Small intestine (tissue), 16 donors: ENCODE results near the gene ARL14EP. TPM values are rescaled to one million over a fixed set of nuclear protein-coding genes. Genes with fewer than 3 reads are reported as not detected.

ENCODE experiments used
- DNase-seq, 2 donors: peaks; one replicate each; pipeline versions ENCODE4 v3.0.0 to v3.0.0-alpha.2; 2013
- FAIRE-seq: peaks from 2 replicates; lab custom pipeline; 2012; peaks lifted over from hg19 to GRCh38; lab: Jason Lieb, UNC
- H3K27ac ChIP-seq, 3 donors: one replicate each; pipeline ENCODE4 v1.5.1; 2013; ENCODE audit warnings: low read length in 2 of 3, mild to moderate bottlenecking in 2 of 3, control low read depth in 1 of 3, inconsistent platforms in 1 of 3, low read depth in 1 of 3, moderate library complexity in 1 of 3
- H3K27me3 ChIP-seq, 3 donors: one replicate each; pipeline ENCODE4 v1.6.1; 2013; ENCODE audit warnings: low read length in 3 of 3, inconsistent platforms in 1 of 3; ENCODE audit not compliant: control insufficient read depth in 3 of 3, insufficient read depth in 3 of 3
- H3K36me3 ChIP-seq, 3 donors: one replicate each; pipeline ENCODE4 v1.6.1; 2013; ENCODE audit warnings: low read length in 3 of 3, inconsistent platforms in 1 of 3, low read depth in 1 of 3, mild to moderate bottlenecking in 1 of 3, moderate library complexity in 1 of 3; ENCODE audit not compliant: control insufficient read depth in 3 of 3, insufficient read depth in 2 of 3
- H3K4me1 ChIP-seq, 3 donors: one replicate each; pipeline ENCODE4 v1.6.1; 2013; ENCODE audit warnings: low read length in 2 of 3, inconsistent platforms in 1 of 3, low read depth in 1 of 3, mild to moderate bottlenecking in 1 of 3, moderate library complexity in 1 of 3; ENCODE audit not compliant: control insufficient read depth in 3 of 3, insufficient read depth in 2 of 3
- H3K4me3 ChIP-seq, 3 donors: one replicate each; pipeline ENCODE4 v1.5.1; 2013; ENCODE audit warnings: low read length in 3 of 3, control low read depth in 1 of 3, inconsistent platforms in 1 of 3, low read depth in 1 of 3, mild to moderate bottlenecking in 1 of 3, moderate library complexity in 1 of 3
- H3K9me3 ChIP-seq, 2 donors: one replicate each; pipeline ENCODE4 v1.6.1; 2013; ENCODE audit warnings: low read depth in 1 of 2, low read length in 1 of 2; ENCODE audit not compliant: control insufficient read depth in 2 of 2, insufficient read depth in 1 of 2
- WGBS, 3 donors: extraction: QIAGEN DNeasy Blood & Tissue Kit; methylation state at CpG; one replicate each; pipeline ENCODE4 v1.1.7; 2013; 5-methylcytosine and 5-hydroxymethylcytosine counted together
- long read RNA-seq, 10 donors: transcript quantifications; one replicate each; lab custom pipeline, GENCODE V29; 2026
- polyA plus RNA-seq, 4 donors: library from polyadenylated mRNA; stranded (reverse) in 3 of 4; unstranded in 1 of 4; fragments of 200-250 nt in 3 of 4; fragments of 120-200 nt in 1 of 4; gene quantifications; one replicate each; pipeline versions ENCODE4 v1.2.1 to v1.2.3, GENCODE V29; 2013
- donor health status: healthy with polysubstance abuse.
- donor health status: control.
- donor health status: control.
- donor health status: Bipolar disorder and iron deficiency.
- donor health status: healthy.

The ARL14EP gene
- polyA plus RNA-seq, result 10 to 100 TPM in 1 of 4 donors, 1 to 10 TPM in 3; 4.5 to 24.9 (median 8.8) TPM
- long read RNA-seq, donor 1, transcript ARL14EP-203 (2 exons, 587 nt), result minor isoform, 7 of 33 reads
- long read RNA-seq, donor 1, transcript ARL14EP-201 (4 exons, 2,430 nt), result major isoform, 25 of 33 reads
- long read RNA-seq, donor 1, partial matches to known transcripts, result 0 of 33 reads
- long read RNA-seq, donor 1, other reads (novel, unspliced or antisense), result 0 of 33 reads
- long read RNA-seq, donor 2, partial matches to known transcripts, result 13 of 19 reads
- long read RNA-seq, donor 2, other reads (novel, unspliced or antisense), result 0 of 19 reads
- long read RNA-seq, donor 3, transcript ARL14EP-201 (4 exons, 2,430 nt), result major isoform, 7 of 8 reads
- long read RNA-seq, donor 3, partial matches to known transcripts, result 0 of 8 reads
- long read RNA-seq, donor 3, other reads (novel, unspliced or antisense), result 0 of 8 reads
- long read RNA-seq, donor 4, result 0 reads
- long read RNA-seq, donor 5, partial matches to known transcripts, result 0 of 4 reads
- long read RNA-seq, donor 5, other reads (novel, unspliced or antisense), result 0 of 4 reads
- long read RNA-seq, donor 6, partial matches to known transcripts, result 0 of 5 reads
- long read RNA-seq, donor 6, other reads (novel, unspliced or antisense), result 0 of 5 reads
- long read RNA-seq, donor 7, result 0 reads
- long read RNA-seq, donor 8, partial matches to known transcripts, result 0 of 3 reads
- long read RNA-seq, donor 8, other reads (novel, unspliced or antisense), result 0 of 3 reads
- long read RNA-seq, donor 9, partial matches to known transcripts, result 0 of 1 reads
- long read RNA-seq, donor 9, other reads (novel, unspliced or antisense), result 0 of 1 reads
- long read RNA-seq, donor 10, transcript ARL14EP-201 (4 exons, 2,430 nt), result major isoform, 15 of 45 reads
- long read RNA-seq, donor 10, transcript ARL14EP-203 (2 exons, 587 nt), result minor isoform, 5 of 45 reads
- long read RNA-seq, donor 10, partial matches to known transcripts, result 25 of 45 reads
- long read RNA-seq, donor 10, other reads (novel, unspliced or antisense), result 0 of 45 reads

DNA sequence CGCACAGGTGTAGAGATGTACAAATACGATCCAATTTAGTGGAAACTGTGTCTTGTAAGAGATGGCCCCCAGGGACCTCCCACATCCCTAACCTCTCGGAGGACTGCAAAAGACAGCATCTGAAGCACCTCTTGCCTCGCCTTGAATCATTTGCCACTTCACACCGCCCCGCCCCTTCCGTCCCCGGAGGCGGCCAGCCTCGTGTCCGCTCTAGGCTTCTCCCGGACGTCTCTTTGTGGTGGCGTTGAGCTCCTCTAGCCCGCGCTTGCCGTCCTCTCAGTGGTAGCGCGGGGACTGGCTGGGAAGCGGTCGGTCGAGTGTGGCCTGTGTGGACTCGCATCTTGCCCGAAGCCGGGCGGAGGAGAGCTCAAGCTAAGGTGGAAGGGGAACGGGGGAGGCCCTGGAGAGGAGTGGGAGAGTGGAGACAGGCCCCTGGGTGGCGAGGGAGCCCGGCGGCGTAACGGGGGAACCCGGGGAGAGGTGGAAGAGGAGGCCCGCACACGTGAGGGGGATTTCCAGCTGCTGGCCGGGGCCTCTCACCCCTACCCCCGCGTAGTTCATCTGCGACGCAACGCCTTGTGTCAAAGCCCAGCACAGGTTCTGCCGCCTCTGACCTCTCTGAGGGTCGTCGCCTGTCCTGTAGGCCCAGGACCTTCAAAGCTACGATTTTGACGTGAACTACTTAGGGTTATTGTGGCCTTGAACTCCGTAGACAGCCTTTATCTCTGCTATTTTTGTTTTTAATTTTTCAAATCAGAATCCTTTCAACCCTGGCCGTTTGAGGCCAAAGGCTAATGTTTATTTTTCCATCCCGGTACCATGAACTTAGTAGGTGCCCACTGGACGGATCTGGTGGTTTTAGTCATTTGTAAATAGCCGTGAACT lies at the start of gene ARL14EP:
TSS of gene ARL14EP (plus strand) at position 279 of the 885 bp plus-strand sequence. CDS start 7,845 bp downstream, outside the sequence.
- peak within 1 kb of the TSS; percentile 87 to 93 (median 88) for H3K27ac ChIP-seq
- 0 to 1% (median 1%) methylated on average over 42 to 51 of the region's 51 CpGs for WGBS, 3 donors
- FAIRE-seq, result no peak
- no peaks in the 10 kb centered on the region for H3K9me3 ChIP-seq
- peak; percentile 94 to 97 for DNase-seq
- peak within 1 kb of the TSS; percentile 61 to 95 (median 79) for H3K4me3 ChIP-seq
- H3K27me3 ChIP-seq, result peaks cover 0 to 6% (median 3%) of the 10 kb centered on the region in 3 donors
- peaks cover 0 to 6% (median 4%) of the 10 kb centered on the region in 3 donors for H3K4me1 ChIP-seq
- H3K36me3 ChIP-seq, result peaks cover 0 to 1% (median 0%) of the 10 kb centered on the region in 3 donors

DNA sequence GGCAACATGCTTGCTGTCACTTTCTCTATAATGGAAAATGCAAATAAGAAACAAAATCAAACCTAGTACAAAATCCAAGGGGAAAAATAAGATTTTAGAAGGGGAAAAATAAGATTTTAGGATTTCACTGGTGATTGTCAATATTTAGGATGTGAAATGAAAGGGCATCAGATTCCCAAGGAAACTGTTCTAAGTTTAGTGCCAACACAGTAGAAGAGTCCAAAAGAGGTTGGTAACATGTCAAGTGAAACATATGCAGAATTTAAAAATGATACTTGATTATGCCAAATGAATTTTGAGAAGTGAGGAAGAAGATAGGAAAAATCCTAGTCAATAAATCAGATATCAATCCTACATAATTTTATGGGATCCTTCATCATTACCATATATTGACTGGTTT lies 45.7 kb upstream of the ARL14EP start:
- no peaks in the 10 kb centered on the region for H3K4me1 ChIP-seq
- no peaks in the 10 kb centered on the region for H3K27me3 ChIP-seq
- FAIRE-seq, result no peak
- no peak overlapping the region for H3K4me3 ChIP-seq
- H3K9me3 ChIP-seq, result no peaks in the 10 kb centered on the region
- H3K36me3 ChIP-seq, result no peaks in the 10 kb centered on the region
- H3K27ac ChIP-seq, result no peak overlapping the region
- no peak for DNase-seq

DNA sequence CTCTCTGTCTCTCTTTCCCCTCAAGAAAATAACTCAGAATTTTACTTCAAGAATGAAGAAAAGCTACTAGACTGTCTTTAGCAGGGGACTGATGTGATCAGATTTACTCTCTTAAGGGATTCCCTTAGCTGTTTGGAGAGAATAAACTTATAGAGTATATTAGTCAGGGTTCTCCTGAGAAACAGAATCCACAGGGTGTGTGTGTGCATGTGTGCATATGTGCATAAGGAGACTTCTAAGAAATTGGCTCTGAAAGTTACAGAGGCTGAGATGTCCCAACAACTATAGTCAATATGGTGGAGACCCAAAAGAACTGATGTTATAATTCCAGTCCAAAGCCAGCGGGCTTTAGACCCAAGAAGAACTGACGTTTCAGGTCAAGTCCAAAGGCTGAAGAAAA lies 43.1 kb upstream of the ARL14EP start:
- Histone ChIP-seq H3K4me1 (no peaks in the 10 kb centered on the region), H3K27me3 (no peaks in the 10 kb centered on the region), H3K4me3 (no peak overlapping the region), H3K36me3 (no peaks in the 10 kb centered on the region), H3K9me3 (no peaks in the 10 kb centered on the region), H3K27ac (no peak overlapping the region)
- DNase-seq (no peak), FAIRE-seq (no peak)
- WGBS, 3 donors, result 77 to 93% (median 88%) methylated on average over 2 of the region's 2 CpGs

DNA sequence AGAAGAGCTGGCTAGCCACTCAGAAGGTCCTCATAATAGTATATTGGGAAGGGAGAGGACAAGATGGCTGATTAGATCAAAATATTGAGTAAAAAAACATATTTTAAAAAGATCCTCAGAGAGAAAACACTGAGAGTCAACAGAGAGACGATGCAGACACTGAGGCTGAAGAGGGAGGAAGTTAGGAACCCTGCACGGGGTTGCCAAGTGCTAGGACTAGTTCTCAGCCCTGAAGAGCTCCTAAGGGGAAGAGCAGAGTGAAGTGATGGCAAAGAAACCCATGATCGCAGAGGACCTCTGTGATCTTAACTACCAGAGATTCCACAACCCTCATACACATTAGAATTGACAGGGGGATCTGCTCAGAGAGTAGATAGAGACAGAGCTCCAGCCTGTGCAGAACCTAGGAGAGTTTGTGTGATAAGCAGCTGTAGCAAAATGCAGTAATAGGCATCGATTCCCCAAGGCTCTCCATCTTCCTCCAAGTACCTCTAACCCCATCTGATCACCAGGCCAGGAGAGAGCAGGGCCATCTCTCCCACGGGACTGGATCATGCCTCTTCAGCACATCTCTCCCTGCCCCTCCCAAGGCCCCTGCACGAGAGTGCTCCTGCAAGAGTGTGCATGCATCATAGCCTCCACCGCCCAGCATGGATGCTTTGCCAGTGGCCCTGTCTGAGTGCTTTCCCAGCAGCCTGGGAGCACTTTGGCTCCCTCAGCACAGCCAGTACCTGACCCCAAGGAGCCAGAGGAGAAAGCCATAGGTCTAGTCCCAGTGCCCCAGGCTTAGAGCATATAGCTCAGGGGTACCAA lies 41.2 kb upstream of the ARL14EP start:
- Histone ChIP-seq H3K9me3 (no peaks in the 10 kb centered on the region), H3K4me1 (no peaks in the 10 kb centered on the region), H3K36me3 (no peaks in the 10 kb centered on the region), H3K4me3 (no peak overlapping the region), H3K27me3 (no peaks in the 10 kb centered on the region), H3K27ac (no peak overlapping the region)
- FAIRE-seq, result no peak
- no peak for DNase-seq
- 53 to 68% (median 61%) methylated on average over 7 of the region's 7 CpGs for WGBS, 3 donors

DNA sequence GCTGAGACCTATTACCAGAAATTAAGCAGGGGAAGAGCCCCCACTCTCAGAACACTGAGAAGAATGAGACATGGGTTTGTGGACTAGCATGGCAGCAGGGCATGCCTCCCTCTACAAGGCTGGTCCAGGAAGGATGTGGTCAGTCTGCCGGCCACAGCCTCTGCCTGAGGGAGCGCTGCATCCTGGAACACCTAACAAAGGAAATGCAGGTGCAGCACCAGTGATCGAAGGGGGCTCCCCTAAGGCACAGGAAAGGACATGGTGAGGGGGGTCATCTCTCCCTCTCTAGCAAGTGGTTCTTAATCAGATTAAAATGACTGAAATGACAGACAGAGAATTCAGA lies 40.6 kb upstream of the ARL14EP start:
- WGBS, 3 donors, result 62 to 69% (median 66%) methylated on average over 3 of the region's 3 CpGs
- no peak for FAIRE-seq
- Histone ChIP-seq H3K36me3 (no peaks in the 10 kb centered on the region), H3K27me3 (no peaks in the 10 kb centered on the region), H3K4me3 (no peak overlapping the region), H3K4me1 (no peaks in the 10 kb centered on the region), H3K9me3 (no peaks in the 10 kb centered on the region), H3K27ac (no peak overlapping the region)
- no peak for DNase-seq

DNA sequence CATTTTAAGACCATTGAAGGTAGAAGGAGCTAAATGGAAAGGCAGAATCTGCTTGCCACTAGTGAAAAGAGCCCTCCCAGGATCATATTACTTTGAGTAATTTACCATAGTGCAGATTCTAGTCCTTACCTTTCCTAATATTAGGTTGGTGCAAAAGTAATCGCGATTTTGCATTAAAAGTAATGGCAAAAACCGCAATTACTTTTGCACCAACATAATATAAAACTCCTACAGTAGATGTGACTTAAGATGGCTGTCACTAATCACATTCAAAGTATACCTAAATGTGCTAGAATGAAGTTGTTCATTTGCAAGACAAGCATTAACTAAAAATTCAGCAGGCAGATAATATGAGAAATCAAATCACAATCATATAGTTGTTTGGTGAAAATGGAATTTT lies 38.1 kb upstream of the ARL14EP start:
- no peaks in the 10 kb centered on the region for H3K9me3 ChIP-seq
- no peaks in the 10 kb centered on the region for H3K36me3 ChIP-seq
- FAIRE-seq, result no peak
- no peak for DNase-seq
- H3K27me3 ChIP-seq, result peaks cover 0 to 2% (median 0%) of the 10 kb centered on the region in 3 donors
- H3K27ac ChIP-seq, result no peak overlapping the region
- 80 to 83% (median 82%) methylated on average over 3 of the region's 3 CpGs for WGBS, 3 donors
- no peak overlapping the region for H3K4me3 ChIP-seq
- H3K4me1 ChIP-seq, result no peaks in the 10 kb centered on the region

DNA sequence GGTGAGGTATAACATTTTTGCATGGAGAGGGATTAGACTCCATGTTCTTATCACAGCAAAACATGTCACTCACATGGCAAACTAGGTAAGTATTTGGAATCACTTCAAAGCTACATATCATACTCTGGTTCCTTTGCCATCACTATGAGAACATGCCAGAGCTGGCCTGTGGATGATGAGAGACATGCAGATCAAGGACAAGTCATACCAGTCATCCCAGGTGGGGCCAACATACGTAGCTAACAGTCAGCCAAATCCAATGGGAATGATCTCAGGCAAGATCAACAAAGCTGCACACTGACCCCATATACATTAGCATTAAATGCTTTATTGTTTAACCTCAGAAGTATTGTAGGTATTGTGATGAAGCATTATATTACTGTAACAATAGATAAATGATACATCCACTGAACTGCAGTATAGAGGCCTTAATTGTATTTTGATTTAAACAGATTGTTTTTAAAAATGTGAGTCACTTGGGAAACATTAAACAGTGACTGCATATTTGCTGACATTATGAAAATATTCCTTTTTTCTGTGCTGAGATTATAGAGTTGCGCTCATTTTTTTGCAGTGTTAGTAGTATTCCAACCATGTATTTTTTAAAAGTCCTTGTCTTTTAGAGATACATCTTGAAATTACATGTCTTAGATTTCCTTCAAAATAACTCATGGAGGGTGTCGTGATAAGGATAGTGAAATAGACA lies 37.3 kb upstream of the ARL14EP start:
- WGBS, 3 donors, result 66 to 80% (median 76%) methylated on average over 3 of the region's 3 CpGs
- FAIRE-seq (no peak), DNase-seq (no peak)
- Histone ChIP-seq H3K9me3 (no peaks in the 10 kb centered on the region), H3K4me1 (no peaks in the 10 kb centered on the region), H3K36me3 (no peaks in the 10 kb centered on the region), H3K27ac (no peak overlapping the region), H3K4me3 (no peak overlapping the region), H3K27me3 (peaks cover 0 to 2% (median 0%) of the 10 kb centered on the region in 3 donors)
